H9 (cell line): ENCODE results near the gene MUC5AC. TPM values are rescaled to one million over a fixed set of nuclear protein-coding genes. Genes with fewer than 3 reads are reported as not detected.

Source experiments
- DNase-seq: peaks from one replicate; pipeline ENCODE4 v3.0.0-alpha.2; 2017
- H2AFZ ChIP-seq: one replicate; pipeline ENCODE4 v1.6.1; 2013; ENCODE audit warnings: mild to moderate bottlenecking, low read length, control low read depth, moderate library complexity
- H2AK5ac ChIP-seq: 2 replicates; pipeline ENCODE4 v1.6.1; 2013; ENCODE audit warnings: low read length, control low read depth, mixed read lengths; ENCODE audit not compliant: insufficient read length
- H2BK120ac ChIP-seq: one replicate; pipeline ENCODE4 v1.6.1; 2013; ENCODE audit warnings: low read depth, mild to moderate bottlenecking, low read length, control low read depth, inconsistent platforms; ENCODE audit not compliant: poor library complexity, severe bottlenecking
- H2BK12ac ChIP-seq: 2 replicates; pipeline ENCODE4 v1.6.1; 2013; ENCODE audit warnings: low read length, control low read depth, mixed read lengths, low read depth; ENCODE audit not compliant: insufficient read length
- H2BK15ac ChIP-seq: 2 replicates; pipeline ENCODE4 v1.6.1; 2013; ENCODE audit warnings: low read depth, low read length, control low read depth
- H2BK20ac ChIP-seq: one replicate; pipeline ENCODE4 v1.6.1; 2013; ENCODE audit warnings: low read depth, mild to moderate bottlenecking, low read length, control low read depth, inconsistent platforms; ENCODE audit not compliant: poor library complexity, severe bottlenecking
- H2BK5ac ChIP-seq: 2 replicates; pipeline ENCODE4 v1.6.1; 2013; ENCODE audit warnings: low read length, control low read depth, mixed read lengths; ENCODE audit not compliant: insufficient read length
- H3K14ac ChIP-seq: 2 replicates; pipeline ENCODE4 v1.6.1; 2013; ENCODE audit warnings: low read length, control low read depth; ENCODE audit not compliant: insufficient read depth
- H3K18ac ChIP-seq: 2 replicates; pipeline ENCODE4 v1.6.1; 2013; ENCODE audit warnings: low read depth, mild to moderate bottlenecking, mixed read lengths, low read length, control low read depth; ENCODE audit not compliant: insufficient read length
- H3K23ac ChIP-seq: 2 replicates; pipeline ENCODE4 v1.6.1; 2013; ENCODE audit warnings: low read length, control low read depth, mixed read lengths, low read depth; ENCODE audit not compliant: insufficient read length
- H3K23me2 ChIP-seq: 2 replicates; pipeline ENCODE4 v1.6.1; 2013; ENCODE audit warnings: low read depth, mild to moderate bottlenecking, mixed read lengths, low read length, control low read depth; ENCODE audit not compliant: insufficient read length, poor library complexity, severe bottlenecking
- H3K27ac ChIP-seq: 2 replicates; pipeline ENCODE4 v1.5.1; 2013; ENCODE audit warnings: low read length, control low read depth, mixed read lengths, low read depth; ENCODE audit not compliant: insufficient read length
- H3K27me3 ChIP-seq: 2 replicates; pipeline ENCODE4 v1.6.1; 2013; ENCODE audit warnings: low read length, control low read depth, inconsistent platforms; ENCODE audit not compliant: insufficient read depth
- H3K4ac ChIP-seq: 2 replicates; pipeline ENCODE4 v1.6.1; 2013; ENCODE audit warnings: low read depth, mild to moderate bottlenecking, control low read depth, inconsistent platforms, low read length, moderate library complexity
- H3K4me1 ChIP-seq: 2 replicates; pipeline ENCODE4 v1.6.1; 2013; ENCODE audit warnings: low read length, control low read depth, inconsistent platforms; ENCODE audit not compliant: insufficient read depth
- H3K4me2 ChIP-seq: 2 replicates; pipeline ENCODE4 v1.6.1; 2013; ENCODE audit warnings: low read length, control low read depth, mixed read lengths; ENCODE audit not compliant: insufficient read length, insufficient read depth
- H3K56ac ChIP-seq: 2 replicates; pipeline ENCODE4 v1.6.1; 2013; ENCODE audit warnings: low read depth, mild to moderate bottlenecking, mixed read lengths, low read length, control low read depth; ENCODE audit not compliant: insufficient read length
- H3K79me1 ChIP-seq: 2 replicates; pipeline ENCODE4 v1.6.1; 2013; ENCODE audit warnings: low read depth, mild to moderate bottlenecking, moderate library complexity, low read length, control low read depth, inconsistent platforms; ENCODE audit not compliant: insufficient read depth, poor library complexity, severe bottlenecking
- H3K79me2 ChIP-seq: 2 replicates; pipeline ENCODE4 v1.6.1; 2013; ENCODE audit warnings: low read length, control low read depth, inconsistent platforms; ENCODE audit not compliant: insufficient read depth
- H3K9ac ChIP-seq: 2 replicates; pipeline ENCODE4 v1.6.1; 2013; ENCODE audit warnings: low read length, control low read depth, mixed read lengths; ENCODE audit not compliant: insufficient read length; ENCODE audit errors: extremely low read depth
- H3K9me3 ChIP-seq: one replicate; pipeline ENCODE4 v1.6.1; 2013; ENCODE audit warnings: low read depth, low read length, inconsistent platforms; ENCODE audit not compliant: control insufficient read depth
- H3T11ph ChIP-seq: one replicate; pipeline ENCODE4 v1.6.1; 2013; ENCODE audit warnings: mild to moderate bottlenecking, low read length, control low read depth, inconsistent platforms
- H4K20me1 ChIP-seq: one replicate; pipeline ENCODE4 v1.6.1; 2013; ENCODE audit not compliant: control insufficient read depth, insufficient read length, insufficient read depth
- H4K5ac ChIP-seq: 2 replicates; pipeline ENCODE4 v1.6.1; 2013; ENCODE audit warnings: low read depth, mild to moderate bottlenecking, mixed read lengths, low read length, control low read depth; ENCODE audit not compliant: insufficient read length
- H4K8ac ChIP-seq: replicated peaks from 2 replicates; pipeline ENCODE4 v1.6.1; 2013; ENCODE audit warnings: low read length, control low read depth, mixed read lengths, low read depth; ENCODE audit not compliant: insufficient read length
- H4K91ac ChIP-seq: 2 replicates; pipeline ENCODE4 v1.6.1; 2013; ENCODE audit warnings: low read depth, mild to moderate bottlenecking, moderate library complexity, mixed read lengths, low read length, control low read depth; ENCODE audit not compliant: insufficient read length
- H3K27ac Mint-ChIP-seq, 3 experiments: 2 replicates in 2 of 3; 3 replicates in 1 of 3; pipeline ENCODE4 v1.8.0; 2020 to 2021; ENCODE audit warnings: mixed read lengths in 3 of 3, mild to moderate bottlenecking in 1 of 3, moderate library complexity in 1 of 3
- H3K27me3 Mint-ChIP-seq: 2 replicates; pipeline ENCODE4 v1.8.0; 2021; ENCODE audit warnings: low read depth, mild to moderate bottlenecking, moderate library complexity, mixed read lengths
- H3K36me3 Mint-ChIP-seq, 3 experiments: 2 replicates in 2 of 3; 3 replicates in 1 of 3; pipeline ENCODE4 v1.8.0; 2020 to 2021; ENCODE audit warnings: low read depth in 3 of 3, mixed read lengths in 3 of 3; ENCODE audit not compliant: insufficient read depth in 1 of 3
- H3K4me1 Mint-ChIP-seq, 2 experiments: 2 replicates each; pipeline ENCODE4 v1.8.0; 2020; ENCODE audit warnings: mixed read lengths in 2 of 2
- H3K4me3 Mint-ChIP-seq, 2 experiments: 2 replicates in 1 of 2; 3 replicates in 1 of 2; pipeline ENCODE4 v1.8.0; 2020 to 2021; ENCODE audit warnings: mild to moderate bottlenecking in 2 of 2, mixed read lengths in 2 of 2, moderate library complexity in 1 of 2
- H3K9me3 Mint-ChIP-seq, 2 experiments: 2 replicates in 1 of 2; 3 replicates in 1 of 2; pipeline ENCODE4 v1.8.0; 2020; ENCODE audit warnings: mild to moderate bottlenecking in 2 of 2, mixed read lengths in 2 of 2, moderate library complexity in 1 of 2
- WGBS: extraction: QIAGEN DNeasy Blood & Tissue Kit; methylation state at CpG from one replicate; pipeline ENCODE4 v1.1.7; 2013; ENCODE audit warnings: missing lambda C conversion rate, low lambda C conversion rate, mixed read lengths; ENCODE audit not compliant: insufficient read length; ENCODE audit errors: extremely low coverage; 5-methylcytosine and 5-hydroxymethylcytosine counted together
- total RNA-seq: library from RNA; stranded (reverse); gene quantifications from 2 replicates; pipeline ENCODE4 v1.2.1, GENCODE V29; 2021
- TF ChIP-seq, protein P1 (sequence below): fragments of 200-600 bp; sonication (generic); conservative IDR thresholded peaks from 3 replicates; pipeline ENCODE4 v1.8.0; 2021; ENCODE audit warnings: antibody characterized with exemption, mild to moderate bottlenecking

Gene MUC5AC
- total RNA-seq, 1 experiment from 2014 or later, result not detected

DNA sequence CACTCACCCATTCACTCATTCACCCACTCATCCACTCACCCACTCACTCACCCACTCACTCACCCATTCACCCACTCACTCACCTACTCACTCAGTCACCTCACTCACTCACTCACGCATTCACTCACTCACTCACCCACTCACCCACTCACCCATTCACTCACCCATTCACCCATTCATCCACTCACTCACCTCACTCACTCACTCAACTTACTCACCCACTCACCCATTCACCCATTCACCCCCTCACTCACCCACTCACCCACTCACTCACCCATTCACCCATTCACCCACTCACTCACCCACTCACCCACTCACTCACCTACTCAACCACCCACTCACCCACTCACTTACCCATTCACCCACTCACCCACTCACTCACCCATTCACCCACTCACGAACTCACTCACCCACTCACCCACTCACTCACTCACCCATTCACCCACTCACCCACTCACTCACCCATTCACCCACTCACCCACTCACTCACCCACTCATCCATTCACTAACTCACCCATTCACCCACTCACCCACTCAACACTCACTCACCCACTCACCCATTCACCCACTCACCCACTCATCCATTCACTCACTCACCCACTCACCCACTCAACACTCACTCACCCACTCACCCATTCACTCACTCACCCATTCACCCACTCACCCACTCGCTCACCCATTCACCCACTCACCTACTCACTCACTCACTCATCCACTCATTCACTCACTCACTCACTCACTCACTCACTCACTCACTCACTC lies 13.7 kb downstream of the MUC5AC start:
- no peaks in the 10 kb centered on the region for H3K79me2 ChIP-seq
- no peak overlapping the region for H3K4ac ChIP-seq
- no peak overlapping the region for H2BK15ac ChIP-seq
- H3K56ac ChIP-seq, result no peak overlapping the region
- DNase-seq, result no peak
- H2BK20ac ChIP-seq, result no peak overlapping the region
- no peaks in the 10 kb centered on the region for H3K23me2 ChIP-seq
- no peak overlapping the region for H2BK120ac ChIP-seq
- peaks cover 0 to 9% (median 5%) of the 10 kb centered on the region in 3 experiments; a peak in 3 of 7 replicates for H3K36me3 Mint-ChIP-seq
- no peak overlapping the region for H2AK5ac ChIP-seq
- H4K8ac ChIP-seq, result no peak overlapping the region
- no peak overlapping the region for H3K18ac ChIP-seq
- H3K4me3 Mint-ChIP-seq, result no peak overlapping the region; a peak in 1 of 5 replicates
- no peak overlapping the region for H2AFZ ChIP-seq
- H3K27me3 Mint-ChIP-seq, result peaks cover 3% of the 10 kb centered on the region
- no peak overlapping the region for H3K27ac ChIP-seq
- TF ChIP-seq, protein P1, sequence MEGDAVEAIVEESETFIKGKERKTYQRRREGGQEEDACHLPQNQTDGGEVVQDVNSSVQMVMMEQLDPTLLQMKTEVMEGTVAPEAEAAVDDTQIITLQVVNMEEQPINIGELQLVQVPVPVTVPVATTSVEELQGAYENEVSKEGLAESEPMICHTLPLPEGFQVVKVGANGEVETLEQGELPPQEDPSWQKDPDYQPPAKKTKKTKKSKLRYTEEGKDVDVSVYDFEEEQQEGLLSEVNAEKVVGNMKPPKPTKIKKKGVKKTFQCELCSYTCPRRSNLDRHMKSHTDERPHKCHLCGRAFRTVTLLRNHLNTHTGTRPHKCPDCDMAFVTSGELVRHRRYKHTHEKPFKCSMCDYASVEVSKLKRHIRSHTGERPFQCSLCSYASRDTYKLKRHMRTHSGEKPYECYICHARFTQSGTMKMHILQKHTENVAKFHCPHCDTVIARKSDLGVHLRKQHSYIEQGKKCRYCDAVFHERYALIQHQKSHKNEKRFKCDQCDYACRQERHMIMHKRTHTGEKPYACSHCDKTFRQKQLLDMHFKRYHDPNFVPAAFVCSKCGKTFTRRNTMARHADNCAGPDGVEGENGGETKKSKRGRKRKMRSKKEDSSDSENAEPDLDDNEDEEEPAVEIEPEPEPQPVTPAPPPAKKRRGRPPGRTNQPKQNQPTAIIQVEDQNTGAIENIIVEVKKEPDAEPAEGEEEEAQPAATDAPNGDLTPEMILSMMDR, result no peak
- H3K27me3 ChIP-seq, result no peaks in the 10 kb centered on the region
- peaks cover 37 to 54% of the 10 kb centered on the region in 2 experiments for H3K9me3 Mint-ChIP-seq
- H2BK5ac ChIP-seq, result no peak overlapping the region
- H3K4me1 ChIP-seq, result no peaks in the 10 kb centered on the region
- H3K4me2 ChIP-seq, result no peak overlapping the region
- no peak overlapping the region; a peak in 1 of 7 replicates for H3K27ac Mint-ChIP-seq
- H4K91ac ChIP-seq, result no peak overlapping the region
- H2BK12ac ChIP-seq, result no peak overlapping the region
- no peak overlapping the region for H3K9ac ChIP-seq
- no peak overlapping the region for H3K14ac ChIP-seq
- no peaks in the 10 kb centered on the region for H3K4me1 Mint-ChIP-seq
- WGBS, result no CpG with 5 or more reads among the region's 3 CpGs
- no peaks in the 10 kb centered on the region for H3K9me3 ChIP-seq
- H3K79me1 ChIP-seq, result no peaks in the 10 kb centered on the region
- H4K20me1 ChIP-seq, result no peaks in the 10 kb centered on the region
- no peak overlapping the region for H3K23ac ChIP-seq
- no peak overlapping the region for H3T11ph ChIP-seq
- no peak overlapping the region for H4K5ac ChIP-seq
